ENCODE results near the gene NRAS.

NRAS gene

DNA sequence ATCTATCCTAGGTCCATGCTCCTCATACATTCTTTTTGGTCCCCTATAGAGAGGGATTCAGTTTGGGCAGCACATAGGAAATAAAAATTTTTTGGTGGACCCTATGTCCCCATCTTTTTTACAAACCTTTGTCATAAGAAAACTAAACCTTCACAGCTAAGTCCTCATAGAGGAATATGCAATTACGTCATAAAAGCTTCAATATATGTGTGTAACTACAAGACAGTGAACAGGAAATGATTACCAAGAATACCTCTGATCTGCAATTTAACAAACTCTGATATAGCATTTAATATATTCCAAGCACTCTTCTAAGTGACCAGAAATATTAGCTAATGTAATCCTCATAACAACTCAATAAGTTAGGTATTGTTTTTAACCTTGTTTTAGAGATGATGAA lies 40.5 kb downstream of the NRAS start (continued):
- TF ChIP-seq, protein P1, sequence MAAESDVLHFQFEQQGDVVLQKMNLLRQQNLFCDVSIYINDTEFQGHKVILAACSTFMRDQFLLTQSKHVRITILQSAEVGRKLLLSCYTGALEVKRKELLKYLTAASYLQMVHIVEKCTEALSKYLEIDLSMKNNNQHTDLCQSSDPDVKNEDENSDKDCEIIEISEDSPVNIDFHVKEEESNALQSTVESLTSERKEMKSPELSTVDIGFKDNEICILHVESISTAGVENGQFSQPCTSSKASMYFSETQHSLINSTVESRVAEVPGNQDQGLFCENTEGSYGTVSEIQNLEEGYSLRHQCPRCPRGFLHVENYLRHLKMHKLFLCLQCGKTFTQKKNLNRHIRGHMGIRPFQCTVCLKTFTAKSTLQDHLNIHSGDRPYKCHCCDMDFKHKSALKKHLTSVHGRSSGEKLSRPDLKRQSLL (tag by site-specific recombination; IDR thresholded peaks at IDR 0.05) = no peak

DNA sequence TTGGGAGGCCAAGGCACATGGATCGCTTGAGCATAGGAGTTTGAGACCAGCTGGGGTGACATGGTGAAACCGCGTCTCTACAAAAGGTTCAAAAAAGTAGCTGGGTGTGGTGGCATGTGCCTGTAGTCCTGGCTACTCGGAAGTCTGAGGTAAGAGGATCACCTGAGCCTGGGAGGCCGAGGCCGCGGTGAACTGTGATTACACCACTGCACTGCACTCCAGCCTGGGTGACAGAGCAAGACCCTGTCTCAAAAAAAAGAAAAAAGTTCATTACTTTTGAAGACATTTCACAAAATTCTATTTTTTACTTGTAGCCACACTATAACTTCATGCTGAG lies 44.7 kb downstream of the NRAS start:
- Histone ChIP-seq H3K4me3 (ENCODE audit: low read depth, low read length) (no peak overlapping the region), H3K36me3 (ENCODE audit: control insufficient read depth in 2 of 2, insufficient read depth in 1 of 2, low read length in 2 of 2) (no peaks in the 10 kb centered on the region), H3K27ac (ENCODE audit: extremely low read depth, low read depth, low read length) (no peak overlapping the region), H3K4me1 (ENCODE audit: control insufficient read depth, insufficient read depth, low read length) (peaks cover 6% of the 10 kb centered on the region; the same call in 1 of the 2 replicates), H3K9me3 (ENCODE audit: control insufficient read depth, insufficient read depth, low read depth, low read length) (no peaks in the 10 kb centered on the region)
- no peak for TF ChIP-seq RBAK (tag by site-specific recombination; IDR thresholded peaks at IDR 0.05)
- TF ChIP-seq, protein P2, sequence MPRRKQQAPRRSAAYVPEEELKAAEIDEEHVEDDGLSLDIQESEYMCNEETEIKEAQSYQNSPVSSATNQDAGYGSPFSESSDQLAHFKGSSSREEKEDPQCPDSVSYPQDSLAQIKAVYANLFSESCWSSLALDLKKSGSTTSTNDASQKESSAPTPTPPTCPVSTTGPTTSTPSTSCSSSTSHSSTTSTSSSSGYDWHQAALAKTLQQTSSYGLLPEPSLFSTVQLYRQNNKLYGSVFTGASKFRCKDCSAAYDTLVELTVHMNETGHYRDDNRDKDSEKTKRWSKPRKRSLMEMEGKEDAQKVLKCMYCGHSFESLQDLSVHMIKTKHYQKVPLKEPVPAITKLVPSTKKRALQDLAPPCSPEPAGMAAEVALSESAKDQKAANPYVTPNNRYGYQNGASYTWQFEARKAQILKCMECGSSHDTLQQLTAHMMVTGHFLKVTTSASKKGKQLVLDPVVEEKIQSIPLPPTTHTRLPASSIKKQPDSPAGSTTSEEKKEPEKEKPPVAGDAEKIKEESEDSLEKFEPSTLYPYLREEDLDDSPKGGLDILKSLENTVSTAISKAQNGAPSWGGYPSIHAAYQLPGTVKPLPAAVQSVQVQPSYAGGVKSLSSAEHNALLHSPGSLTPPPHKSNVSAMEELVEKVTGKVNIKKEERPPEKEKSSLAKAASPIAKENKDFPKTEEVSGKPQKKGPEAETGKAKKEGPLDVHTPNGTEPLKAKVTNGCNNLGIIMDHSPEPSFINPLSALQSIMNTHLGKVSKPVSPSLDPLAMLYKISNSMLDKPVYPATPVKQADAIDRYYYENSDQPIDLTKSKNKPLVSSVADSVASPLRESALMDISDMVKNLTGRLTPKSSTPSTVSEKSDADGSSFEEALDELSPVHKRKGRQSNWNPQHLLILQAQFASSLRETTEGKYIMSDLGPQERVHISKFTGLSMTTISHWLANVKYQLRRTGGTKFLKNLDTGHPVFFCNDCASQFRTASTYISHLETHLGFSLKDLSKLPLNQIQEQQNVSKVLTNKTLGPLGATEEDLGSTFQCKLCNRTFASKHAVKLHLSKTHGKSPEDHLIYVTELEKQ (tag by site-specific recombination; IDR thresholded peaks at IDR 0.05; ENCODE audit: borderline replicate concordance) = no peak
- TF ChIP-seq, protein P3, sequence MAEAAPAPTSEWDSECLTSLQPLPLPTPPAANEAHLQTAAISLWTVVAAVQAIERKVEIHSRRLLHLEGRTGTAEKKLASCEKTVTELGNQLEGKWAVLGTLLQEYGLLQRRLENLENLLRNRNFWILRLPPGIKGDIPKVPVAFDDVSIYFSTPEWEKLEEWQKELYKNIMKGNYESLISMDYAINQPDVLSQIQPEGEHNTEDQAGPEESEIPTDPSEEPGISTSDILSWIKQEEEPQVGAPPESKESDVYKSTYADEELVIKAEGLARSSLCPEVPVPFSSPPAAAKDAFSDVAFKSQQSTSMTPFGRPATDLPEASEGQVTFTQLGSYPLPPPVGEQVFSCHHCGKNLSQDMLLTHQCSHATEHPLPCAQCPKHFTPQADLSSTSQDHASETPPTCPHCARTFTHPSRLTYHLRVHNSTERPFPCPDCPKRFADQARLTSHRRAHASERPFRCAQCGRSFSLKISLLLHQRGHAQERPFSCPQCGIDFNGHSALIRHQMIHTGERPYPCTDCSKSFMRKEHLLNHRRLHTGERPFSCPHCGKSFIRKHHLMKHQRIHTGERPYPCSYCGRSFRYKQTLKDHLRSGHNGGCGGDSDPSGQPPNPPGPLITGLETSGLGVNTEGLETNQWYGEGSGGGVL (tag by site-specific recombination; IDR thresholded peaks at IDR 0.05) = no peak
- TF ChIP-seq ZNF530 (tag by site-specific recombination; IDR thresholded peaks at IDR 0.05; ENCODE audit: low read depth) = no peak
- TF ChIP-seq ZEB2 (tag by site-specific recombination; IDR thresholded peaks at IDR 0.05) = no peak
- TF ChIP-seq, protein P4, sequence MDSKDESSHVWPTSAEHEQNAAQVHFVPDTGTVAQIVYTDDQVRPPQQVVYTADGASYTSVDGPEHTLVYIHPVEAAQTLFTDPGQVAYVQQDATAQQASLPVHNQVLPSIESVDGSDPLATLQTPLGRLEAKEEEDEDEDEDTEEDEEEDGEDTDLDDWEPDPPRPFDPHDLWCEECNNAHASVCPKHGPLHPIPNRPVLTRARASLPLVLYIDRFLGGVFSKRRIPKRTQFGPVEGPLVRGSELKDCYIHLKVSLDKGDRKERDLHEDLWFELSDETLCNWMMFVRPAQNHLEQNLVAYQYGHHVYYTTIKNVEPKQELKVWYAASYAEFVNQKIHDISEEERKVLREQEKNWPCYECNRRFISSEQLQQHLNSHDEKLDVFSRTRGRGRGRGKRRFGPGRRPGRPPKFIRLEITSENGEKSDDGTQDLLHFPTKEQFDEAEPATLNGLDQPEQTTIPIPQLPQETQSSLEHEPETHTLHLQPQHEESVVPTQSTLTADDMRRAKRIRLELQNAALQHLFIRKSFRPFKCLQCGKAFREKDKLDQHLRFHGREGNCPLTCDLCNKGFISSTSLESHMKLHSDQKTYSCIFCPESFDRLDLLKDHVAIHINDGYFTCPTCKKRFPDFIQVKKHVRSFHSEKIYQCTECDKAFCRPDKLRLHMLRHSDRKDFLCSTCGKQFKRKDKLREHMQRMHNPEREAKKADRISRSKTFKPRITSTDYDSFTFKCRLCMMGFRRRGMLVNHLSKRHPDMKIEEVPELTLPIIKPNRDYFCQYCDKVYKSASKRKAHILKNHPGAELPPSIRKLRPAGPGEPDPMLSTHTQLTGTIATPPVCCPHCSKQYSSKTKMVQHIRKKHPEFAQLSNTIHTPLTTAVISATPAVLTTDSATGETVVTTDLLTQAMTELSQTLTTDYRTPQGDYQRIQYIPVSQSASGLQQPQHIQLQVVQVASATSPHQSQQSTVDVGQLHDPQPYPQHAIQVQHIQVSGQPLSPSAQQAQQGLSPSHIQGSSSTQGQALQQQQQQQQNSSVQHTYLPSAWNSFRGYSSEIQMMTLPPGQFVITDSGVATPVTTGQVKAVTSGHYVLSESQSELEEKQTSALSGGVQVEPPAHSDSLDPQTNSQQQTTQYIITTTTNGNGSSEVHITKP (tag by site-specific recombination; IDR thresholded peaks at IDR 0.05) = no peak
- POLR2A ChIA-PET = no interaction called here
- CTCF ChIA-PET = interaction anchor here (0.5 to 2.2 kb wide), 9 partner anchors 21 to 733 kb away, joined by 3 to 9 read pairs (median 4); no protein-coding TSS in a partner anchor

DNA sequence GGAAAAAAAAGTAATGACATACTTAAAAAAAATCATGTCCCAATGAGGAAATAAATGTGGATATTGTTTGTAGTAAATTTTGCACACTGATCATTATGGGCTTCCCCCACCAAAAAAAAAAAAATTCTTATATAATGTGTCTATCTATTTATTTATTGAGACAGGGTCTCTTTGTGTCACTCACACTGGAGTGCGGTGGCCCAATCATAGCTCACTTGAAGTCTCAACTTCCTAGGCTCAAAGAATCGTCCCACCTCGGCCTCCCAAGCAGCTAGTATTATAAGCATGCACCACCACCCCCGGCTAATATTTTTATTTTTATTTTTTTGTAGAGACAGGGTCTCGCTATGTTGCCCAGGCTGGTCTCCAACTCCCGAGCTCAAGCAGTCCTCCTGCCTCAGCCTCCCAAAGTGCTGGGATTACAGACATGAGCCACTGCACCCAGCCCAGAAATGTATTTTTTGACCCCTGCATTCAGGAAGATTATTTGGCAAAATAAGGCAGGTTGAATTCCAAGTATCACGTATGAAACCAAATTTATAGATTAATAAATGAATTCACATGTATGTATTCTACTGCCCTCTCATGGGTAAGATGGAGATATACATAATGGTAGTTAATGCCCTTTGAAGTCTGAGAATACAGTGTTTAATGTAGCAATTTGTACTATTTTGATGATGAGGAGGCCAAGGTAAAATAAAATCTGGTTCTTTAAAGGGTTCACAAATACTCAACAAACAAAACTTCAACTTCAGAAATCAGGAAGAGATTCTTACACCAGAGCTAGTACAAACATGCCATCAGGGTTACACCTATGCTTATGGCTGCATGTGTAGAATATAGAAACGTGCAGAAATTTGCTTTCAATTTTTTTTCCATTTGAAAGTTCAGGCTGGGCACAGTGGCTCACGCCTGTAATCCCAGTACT lies 45.3 kb downstream of the NRAS start:
- Histone ChIP-seq H3K27ac (ENCODE audit: extremely low read depth, low read depth, low read length) (no peak overlapping the region), H3K4me3 (ENCODE audit: low read depth, low read length) (no peak overlapping the region), H3K4me1 (ENCODE audit: control insufficient read depth, insufficient read depth, low read length) (peaks cover 6% of the 10 kb centered on the region; the same call in 1 of the 2 replicates), H3K9me3 (ENCODE audit: control insufficient read depth, insufficient read depth, low read depth, low read length) (no peaks in the 10 kb centered on the region), H3K36me3 (ENCODE audit: control insufficient read depth in 2 of 2, insufficient read depth in 1 of 2, low read length in 2 of 2) (no peaks in the 10 kb centered on the region)
- ChIA-PET CTCF (interaction anchor here (0.5 to 2.2 kb wide), 8 partner anchors 22 to 324 kb away, joined by 3 to 9 read pairs (median 4); no protein-coding TSS in a partner anchor), POLR2A (interaction anchor here (1.3 kb wide), 1 partner anchor 29 kb away, joined by 3 read pairs; no protein-coding TSS in a partner anchor)
- TF ChIP-seq, protein P5, sequence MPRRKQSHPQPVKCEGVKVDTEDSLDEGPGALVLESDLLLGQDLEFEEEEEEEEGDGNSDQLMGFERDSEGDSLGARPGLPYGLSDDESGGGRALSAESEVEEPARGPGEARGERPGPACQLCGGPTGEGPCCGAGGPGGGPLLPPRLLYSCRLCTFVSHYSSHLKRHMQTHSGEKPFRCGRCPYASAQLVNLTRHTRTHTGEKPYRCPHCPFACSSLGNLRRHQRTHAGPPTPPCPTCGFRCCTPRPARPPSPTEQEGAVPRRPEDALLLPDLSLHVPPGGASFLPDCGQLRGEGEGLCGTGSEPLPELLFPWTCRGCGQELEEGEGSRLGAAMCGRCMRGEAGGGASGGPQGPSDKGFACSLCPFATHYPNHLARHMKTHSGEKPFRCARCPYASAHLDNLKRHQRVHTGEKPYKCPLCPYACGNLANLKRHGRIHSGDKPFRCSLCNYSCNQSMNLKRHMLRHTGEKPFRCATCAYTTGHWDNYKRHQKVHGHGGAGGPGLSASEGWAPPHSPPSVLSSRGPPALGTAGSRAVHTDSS (tag by site-specific recombination; IDR thresholded peaks at IDR 0.05) = no peak
- TF ChIP-seq ZNF121 (tag by site-specific recombination; IDR thresholded peaks at IDR 0.05) = peak; percentile 89
- TF ChIP-seq TCF7L2 (IDR thresholded peaks at IDR 0.05; ENCODE audit: borderline replicate concordance, low read depth, low read length) = no peak
- TF ChIP-seq TRIM28 (IDR thresholded peaks at IDR 0.05; ENCODE audit: borderline replicate concordance, low read length) = no peak
- TF ChIP-seq ZBTB7A (tag by site-specific recombination; IDR thresholded peaks at IDR 0.05; ENCODE audit: low read depth) = no peak
- TF ChIP-seq ZNF114 (tag by site-specific recombination; IDR thresholded peaks at IDR 0.05) = no peak
- TF ChIP-seq ZNF211 (tag by site-specific recombination; IDR thresholded peaks at IDR 0.05; ENCODE audit: low read depth) = no peak
- no peak for TF ChIP-seq YY1 (tag by site-specific recombination; IDR thresholded peaks at IDR 0.05)
- no peak for TF ChIP-seq ZNF394 (tag by site-specific recombination; IDR thresholded peaks at IDR 0.05; ENCODE audit: borderline replicate concordance)
- no peak for TF ChIP-seq ZNF248 (tag by site-specific recombination; IDR thresholded peaks at IDR 0.05)
- TF ChIP-seq PRDM1 (tag by site-specific recombination; IDR thresholded peaks at IDR 0.05) = no peak
- no peak for TF ChIP-seq ZSCAN30 (tag by site-specific recombination; IDR thresholded peaks at IDR 0.05)
- TF ChIP-seq ZNF585B (tag by site-specific recombination; IDR thresholded peaks at IDR 0.05) = no peak
